HG03558 (cell line): ENCODE results near the gene ADAMTS12.
"Not testable (repeated sequence)": the region's sequence is repeated elsewhere in the genome, so short reads cannot be mapped to it uniquely, and the experiment has no call there.

Experiments used
- ATAC-seq: cut with Tn5 transposase; IDR thresholded peaks from one replicate; pipeline ENCODE4 v1.9.1; 2021; ENCODE audit warnings: moderate number of reproducible peaks; ENCODE audit not compliant: unreplicated experiment; ENCODE audit errors: extremely low read depth

The ADAMTS12 gene

GRCh38 chr5:33891788-33892619 lies at the start of gene ADAMTS12:
TSS of gene ADAMTS12 (minus strand) at chr5:33891990. CDS start at chr5:33891856, 134 bp downstream.
- ATAC-seq: no peak

- no peak for ATAC-seq
Observed at GRCh38 chr5:33941090-33941489, 49.3 kb upstream of the ADAMTS12 start.

GRCh38 chr5:33939556-33940262 lies 47.9 kb upstream of the ADAMTS12 start:
- ATAC-seq: no peak

- no peak for ATAC-seq
Observed at GRCh38 chr5:33938881-33939280, 47.1 kb upstream of the ADAMTS12 start.

GRCh38 chr5:33938507-33938796 lies 46.7 kb upstream of the ADAMTS12 start:
- ATAC-seq: no peak

GRCh38 chr5:33937707-33938506 lies 46.1 kb upstream of the ADAMTS12 start:
- ATAC-seq: no peak

- no peak for ATAC-seq
Observed at GRCh38 chr5:33937017-33937706, 45.4 kb upstream of the ADAMTS12 start.

- ATAC-seq: no peak
Observed at GRCh38 chr5:33936381-33937016, 44.7 kb upstream of the ADAMTS12 start, which contains the start of gene RXFP3. TSS of gene RXFP3 (plus strand) at chr5:33936386. CDS start at chr5:33936741, 355 bp downstream.

- no peak for ATAC-seq
Observed at GRCh38 chr5:33936004-33936380, 44.2 kb upstream of the ADAMTS12 start.

GRCh38 chr5:33934176-33934575 lies 42.4 kb upstream of the ADAMTS12 start:
- ATAC-seq: peak; percentile 11

GRCh38 chr5:33933723-33934169 lies 42.0 kb upstream of the ADAMTS12 start:
- peak; percentile 62 for ATAC-seq

GRCh38 chr5:33931136-33931535 lies 39.3 kb upstream of the ADAMTS12 start:
- no peak for ATAC-seq

GRCh38 chr5:33929925-33930690 lies 38.3 kb upstream of the ADAMTS12 start:
- ATAC-seq: no peak

- ATAC-seq: no peak
Observed at GRCh38 chr5:33928283-33928682, 36.5 kb upstream of the ADAMTS12 start.

GRCh38 chr5:33927685-33928084 lies 35.9 kb upstream of the ADAMTS12 start:
- no peak for ATAC-seq

- no peak for ATAC-seq
Observed at GRCh38 chr5:33925278-33925677, 33.5 kb upstream of the ADAMTS12 start.

GRCh38 chr5:33921002-33921401 lies 29.2 kb upstream of the ADAMTS12 start:
- no peak for ATAC-seq

GRCh38 chr5:33914844-33915243 lies 23.1 kb upstream of the ADAMTS12 start:
- ATAC-seq: not testable (repeated sequence)

- not testable (repeated sequence) for ATAC-seq
Observed at GRCh38 chr5:33906248-33906647, 14.5 kb upstream of the ADAMTS12 start.
